ENCODE data around the gene HERC4.

The HERC4 gene

DNA sequence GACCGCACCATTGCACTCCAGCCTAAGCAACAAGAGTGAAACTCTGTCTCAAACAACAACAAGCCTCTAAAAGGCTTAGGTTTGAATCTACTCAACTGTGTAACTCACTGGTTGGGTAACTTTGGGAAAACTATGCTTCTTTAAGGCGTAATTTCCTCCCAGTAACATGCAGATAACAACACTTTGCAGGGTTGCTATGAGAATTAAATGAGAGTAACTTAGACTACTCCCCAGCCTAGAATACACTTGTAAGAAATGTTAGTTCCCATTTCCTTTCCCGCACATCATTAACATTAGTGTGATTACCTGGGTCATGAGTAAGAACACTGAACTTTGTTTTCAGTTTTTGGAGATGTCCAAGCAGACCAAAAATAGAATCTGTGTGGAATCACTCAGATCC is 28.8 kb upstream of the HERC4 start:
- no peaks in the 10 kb centered on the region for H3K9me3 Mint-ChIP-seq
- no peaks in the 10 kb centered on the region for H3K36me3 Mint-ChIP-seq (ENCODE audit: insufficient read depth)
- peaks cover 2 to 4% of the 10 kb centered on the region in 2 donors for H3K4me1 Mint-ChIP-seq (ENCODE audit: low read depth in 2 of 2)
- H3K27ac Mint-ChIP-seq = no peak overlapping the region
- no peak for ATAC-seq (replicated peaks)
- no peak for DNase-seq
- H3K27me3 Mint-ChIP-seq = peaks cover 0 to 9% of the 10 kb centered on the region in 2 donors
- H3K4me3 Mint-ChIP-seq = no peak overlapping the region

DNA sequence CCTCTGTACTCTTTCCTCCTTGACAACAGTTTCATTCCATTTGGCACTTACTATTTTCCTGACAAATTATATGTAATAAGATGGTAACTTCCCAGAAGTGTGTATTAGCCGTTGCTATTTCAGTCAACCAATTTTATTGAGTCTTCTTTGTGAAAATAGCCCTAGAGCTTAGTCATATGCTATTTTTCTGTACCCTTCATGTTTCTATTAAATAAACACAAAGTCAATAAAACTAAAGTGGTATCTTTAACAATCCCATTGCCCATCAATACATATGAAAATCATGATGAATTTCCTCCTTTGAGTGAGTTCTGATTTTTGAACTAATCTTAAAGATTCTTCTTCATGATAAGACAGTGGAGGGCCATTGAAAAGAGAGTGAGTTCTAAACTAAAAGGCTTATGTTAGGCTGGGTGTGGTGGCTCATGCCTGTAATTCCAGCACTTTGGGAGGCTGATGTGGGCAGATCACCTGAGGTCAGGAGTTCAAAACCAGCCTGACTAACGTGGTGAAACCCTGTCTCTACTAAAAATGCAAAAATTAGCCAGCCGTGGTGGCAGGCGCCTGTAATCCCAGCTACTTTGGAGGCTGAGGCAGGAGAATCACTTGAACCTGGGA is 28.3 kb upstream of the HERC4 start:
- no peak for DNase-seq
- Mint-ChIP-seq H3K4me3 (no peak overlapping the region), H3K36me3 (ENCODE audit: insufficient read depth) (no peaks in the 10 kb centered on the region), H3K27me3 (peaks cover 0 to 9% of the 10 kb centered on the region in 2 donors), H3K9me3 (no peaks in the 10 kb centered on the region), H3K4me1 (ENCODE audit: low read depth in 2 of 2) (peaks cover 2 to 4% of the 10 kb centered on the region in 2 donors), H3K27ac (no peak overlapping the region)
- ATAC-seq (replicated peaks) = no peak

DNA sequence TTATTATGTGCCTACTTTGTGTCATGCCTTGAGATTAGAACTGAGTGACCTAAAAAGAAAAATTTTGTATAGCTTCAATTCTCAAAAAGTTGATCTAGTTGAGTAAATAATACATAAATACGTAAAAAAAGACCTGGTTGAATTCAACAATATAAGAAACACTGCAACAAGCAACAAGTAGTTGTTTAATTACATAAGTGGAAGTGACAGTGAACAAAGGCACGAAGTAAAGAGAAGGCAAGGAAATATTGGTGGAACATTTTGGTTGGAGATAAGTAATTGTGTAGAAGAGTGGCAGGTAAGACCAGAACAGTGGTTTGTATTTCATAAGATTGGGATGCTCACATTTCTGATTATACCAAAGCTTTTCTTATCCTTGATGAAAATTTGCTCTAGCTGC is 26.0 kb upstream of the HERC4 start:
- no peak for ATAC-seq (replicated peaks)
- no peak overlapping the region for H3K27ac Mint-ChIP-seq
- peaks cover 2 to 4% of the 10 kb centered on the region in 2 donors for H3K4me1 Mint-ChIP-seq (ENCODE audit: low read depth in 2 of 2)
- no peaks in the 10 kb centered on the region for H3K9me3 Mint-ChIP-seq
- DNase-seq = no peak
- H3K36me3 Mint-ChIP-seq (ENCODE audit: insufficient read depth) = no peaks in the 10 kb centered on the region
- H3K4me3 Mint-ChIP-seq = no peak overlapping the region
- H3K27me3 Mint-ChIP-seq = peaks cover 0 to 9% of the 10 kb centered on the region in 2 donors

DNA sequence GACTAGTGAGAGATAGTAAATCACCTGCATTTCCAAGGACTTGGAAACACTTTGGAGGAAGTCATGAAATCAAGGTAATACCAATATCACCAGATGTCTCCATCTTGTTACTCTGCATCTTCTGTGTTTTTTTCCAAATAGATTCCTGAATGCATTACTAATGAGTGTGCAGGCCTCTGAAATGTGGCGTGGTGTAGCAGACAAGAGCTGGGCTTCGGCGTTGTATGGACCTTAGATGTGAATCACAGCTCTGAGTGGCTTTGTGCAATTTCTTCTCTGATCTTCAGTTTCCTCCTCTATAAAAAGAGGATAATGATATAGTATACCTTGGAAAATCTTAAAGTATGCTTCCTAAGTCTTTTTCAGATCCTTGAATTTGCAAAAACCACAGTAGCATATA is 24.7 kb upstream of the HERC4 start:
- no peak overlapping the region for H3K27ac Mint-ChIP-seq

DNA sequence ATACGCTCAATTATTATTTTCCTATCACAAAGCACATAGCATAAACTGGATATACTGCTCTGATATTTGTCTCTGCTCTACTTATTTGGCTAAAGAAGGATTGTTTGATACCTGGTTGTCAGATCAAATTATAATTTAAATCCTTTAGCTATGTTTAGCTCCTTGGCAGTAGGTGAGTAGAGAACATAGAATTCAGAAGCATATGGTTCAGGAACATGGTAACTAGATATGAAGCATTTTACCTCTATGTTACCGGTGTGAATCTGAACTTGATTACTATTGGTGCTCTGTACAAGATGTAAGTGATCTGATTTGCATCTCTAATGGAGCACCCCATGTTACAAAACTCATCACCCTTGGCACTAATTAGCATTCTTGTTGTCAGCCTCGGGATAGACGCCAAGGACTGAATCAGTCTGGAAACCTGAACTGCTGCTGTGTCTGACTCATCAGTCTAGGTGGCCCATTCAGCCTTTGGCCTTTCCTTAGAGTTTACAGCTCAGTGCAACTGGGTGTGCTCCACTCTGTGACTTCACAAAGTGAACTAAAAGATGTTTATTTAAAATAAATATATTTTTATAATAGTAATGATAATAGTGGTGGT is 21.9 kb upstream of the HERC4 start:
- DNase-seq (no peak), ATAC-seq (replicated peaks) (no peak)
- Mint-ChIP-seq H3K4me1 (ENCODE audit: low read depth in 2 of 2) (peaks cover 2 to 4% of the 10 kb centered on the region in 2 donors), H3K27ac (no peak overlapping the region), H3K27me3 (no peaks in the 10 kb centered on the region), H3K36me3 (ENCODE audit: insufficient read depth) (no peaks in the 10 kb centered on the region), H3K9me3 (no peaks in the 10 kb centered on the region), H3K4me3 (no peak overlapping the region)

More for the DNA sequence above, 24.7 kb upstream of the HERC4 start:
- Mint-ChIP-seq H3K36me3 (ENCODE audit: insufficient read depth) (no peaks in the 10 kb centered on the region), H3K27me3 (peaks cover 0 to 9% of the 10 kb centered on the region in 2 donors), H3K9me3 (no peaks in the 10 kb centered on the region), H3K4me1 (ENCODE audit: low read depth in 2 of 2) (peaks cover 2 to 4% of the 10 kb centered on the region in 2 donors), H3K4me3 (no peak overlapping the region)
- ATAC-seq (replicated peaks) (no peak), DNase-seq (no peak)

DNA sequence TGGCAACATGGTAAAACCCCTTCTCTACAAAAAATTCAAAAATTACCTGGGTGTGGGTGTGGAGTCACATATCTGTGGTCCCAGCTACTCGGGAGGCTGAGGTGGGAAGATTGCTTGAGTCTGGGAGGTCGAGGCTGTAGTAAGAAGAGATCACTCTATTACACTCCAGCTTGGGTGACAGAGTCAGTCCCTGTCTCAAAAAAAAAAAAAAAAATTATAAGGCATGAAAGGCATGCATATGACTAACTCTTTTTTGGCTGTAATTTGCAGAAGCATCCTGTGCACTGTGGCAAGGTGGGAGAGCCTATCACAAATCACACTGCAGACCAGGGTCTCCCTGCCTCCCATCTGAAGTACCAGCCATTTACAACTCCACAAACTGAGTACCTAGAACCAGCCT is 20.1 kb upstream of the HERC4 start:
- no peaks in the 10 kb centered on the region for H3K9me3 Mint-ChIP-seq
- H3K27ac Mint-ChIP-seq = peak overlapping the region in 1 of 2 donors; percentile 23
- ATAC-seq (replicated peaks) = no peak
- no peak overlapping the region for H3K4me3 Mint-ChIP-seq
- H3K36me3 Mint-ChIP-seq (ENCODE audit: insufficient read depth) = no peaks in the 10 kb centered on the region
- DNase-seq = no peak
- peaks cover 0 to 2% of the 10 kb centered on the region in 2 donors for H3K4me1 Mint-ChIP-seq (ENCODE audit: low read depth in 2 of 2)
- H3K27me3 Mint-ChIP-seq = no peaks in the 10 kb centered on the region

DNA sequence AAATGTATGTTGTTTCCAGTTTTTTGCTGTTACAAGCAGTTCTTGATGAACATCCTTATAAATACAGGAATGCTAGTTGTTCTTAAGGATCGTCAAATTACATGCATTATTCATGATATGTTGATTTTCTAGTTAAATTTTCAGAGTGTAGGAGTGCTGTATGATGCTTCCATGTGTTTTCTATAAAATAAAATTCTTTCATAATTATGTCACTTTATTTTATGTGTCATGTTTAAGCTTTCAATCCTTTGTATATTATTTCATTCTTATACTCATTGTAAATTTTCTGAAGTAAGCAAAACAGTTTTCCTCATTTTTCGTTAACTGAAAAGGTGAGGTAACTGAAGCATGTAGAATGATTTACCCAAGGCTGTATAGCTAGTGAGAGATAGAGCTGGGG is 17.4 kb upstream of the HERC4 start:
- no peak overlapping the region for H3K4me3 Mint-ChIP-seq
- no peak for DNase-seq

DNA sequence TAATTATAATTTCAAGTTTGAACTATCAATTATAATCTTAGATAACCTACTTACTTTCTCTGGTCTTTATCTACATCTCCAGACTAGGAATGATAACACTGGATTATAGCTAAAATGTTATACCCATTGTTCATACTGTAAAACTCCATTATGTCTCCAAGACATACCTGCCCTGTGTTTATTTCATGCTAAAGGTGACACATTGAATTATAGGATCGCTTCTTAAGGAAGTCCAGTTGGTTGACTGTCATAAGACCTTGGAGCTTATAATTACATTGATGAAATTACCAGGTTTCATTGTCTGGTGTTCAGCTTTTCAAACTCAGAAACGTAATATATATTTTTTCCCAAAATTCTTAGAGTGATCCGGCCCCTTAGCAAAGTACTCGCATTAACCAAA is 15.5 kb upstream of the HERC4 start:
- Mint-ChIP-seq H3K4me3 (no peak overlapping the region), H3K4me1 (ENCODE audit: low read depth in 2 of 2) (peaks cover 2 to 7% of the 10 kb centered on the region in 2 donors), H3K27ac (no peak overlapping the region), H3K9me3 (no peaks in the 10 kb centered on the region), H3K27me3 (no peaks in the 10 kb centered on the region), H3K36me3 (ENCODE audit: insufficient read depth) (no peaks in the 10 kb centered on the region)
- DNase-seq (no peak), ATAC-seq (replicated peaks) (no peak)

More for the DNA sequence above, 17.4 kb upstream of the HERC4 start:
- no peaks in the 10 kb centered on the region for H3K9me3 Mint-ChIP-seq
- H3K27me3 Mint-ChIP-seq = no peaks in the 10 kb centered on the region
- no peak for ATAC-seq (replicated peaks)
- H3K4me1 Mint-ChIP-seq (ENCODE audit: low read depth in 2 of 2) = peaks cover 1 to 7% of the 10 kb centered on the region in 2 donors
- H3K27ac Mint-ChIP-seq = no peak overlapping the region
- no peaks in the 10 kb centered on the region for H3K36me3 Mint-ChIP-seq (ENCODE audit: insufficient read depth)

DNA sequence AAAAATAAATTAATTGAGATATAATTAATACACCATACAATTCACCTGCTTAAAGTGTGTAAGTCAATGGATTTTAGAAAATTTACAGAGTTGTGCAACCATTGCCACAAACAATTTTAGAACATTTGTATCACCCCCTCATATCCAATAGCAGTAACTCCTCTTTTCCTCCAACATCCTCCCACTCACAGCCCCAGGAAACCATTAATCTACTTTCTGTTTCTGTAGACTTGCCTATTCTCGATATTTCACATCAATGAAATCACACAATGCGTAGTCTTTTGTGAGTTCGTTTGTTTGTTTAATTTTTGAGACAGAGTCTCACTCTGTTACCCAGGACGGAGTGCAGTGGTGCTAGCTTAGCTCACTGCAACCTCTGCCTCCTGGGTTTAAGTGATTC is 13.7 kb upstream of the HERC4 start:
- no peak for DNase-seq
- H3K4me1 Mint-ChIP-seq (ENCODE audit: low read depth in 2 of 2) = peaks cover 2 to 7% of the 10 kb centered on the region in 2 donors
- no peak overlapping the region for H3K4me3 Mint-ChIP-seq
- H3K36me3 Mint-ChIP-seq (ENCODE audit: insufficient read depth) = no peaks in the 10 kb centered on the region
- H3K9me3 Mint-ChIP-seq = no peaks in the 10 kb centered on the region
- ATAC-seq (replicated peaks) = no peak
- no peak overlapping the region for H3K27ac Mint-ChIP-seq
- no peaks in the 10 kb centered on the region for H3K27me3 Mint-ChIP-seq

DNA sequence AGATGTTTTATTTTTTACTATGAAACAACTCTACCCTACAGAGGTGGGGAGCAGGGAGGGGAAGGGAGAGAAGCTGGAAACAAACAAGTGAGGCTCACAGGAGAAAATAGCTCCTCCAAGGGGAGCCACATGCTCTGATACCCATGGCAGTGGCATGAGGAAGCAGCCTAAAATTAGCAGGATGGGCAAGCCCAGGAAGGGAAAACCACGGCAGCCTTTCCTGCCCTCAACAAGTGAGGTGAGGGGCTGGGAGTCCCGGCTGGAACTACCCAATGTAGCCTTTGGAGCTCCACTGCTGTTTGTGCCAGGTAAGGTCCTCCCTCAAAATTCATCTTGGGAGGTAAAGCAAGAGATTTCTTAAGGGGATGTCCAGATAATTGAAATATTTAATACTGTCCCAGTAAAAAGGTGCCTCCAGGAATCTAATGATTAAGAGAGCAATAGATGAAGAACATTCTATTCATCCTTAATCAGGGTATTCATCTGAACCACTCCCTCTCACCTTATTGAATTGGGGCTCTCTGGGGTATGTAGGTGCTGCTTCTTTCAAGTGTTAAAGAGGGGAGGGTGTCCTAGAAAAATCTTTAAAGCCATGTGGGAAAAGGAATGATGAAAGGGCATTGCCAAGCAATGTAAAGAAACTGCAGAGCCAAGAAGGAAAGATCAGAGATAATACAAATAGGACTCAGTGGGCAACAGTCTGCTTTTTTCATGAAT is 12.8 kb upstream of the HERC4 start:
- Mint-ChIP-seq H3K36me3 (ENCODE audit: insufficient read depth) (no peaks in the 10 kb centered on the region), H3K4me1 (ENCODE audit: low read depth in 2 of 2) (peaks cover 2 to 7% of the 10 kb centered on the region in 2 donors), H3K27me3 (no peaks in the 10 kb centered on the region), H3K9me3 (no peaks in the 10 kb centered on the region), H3K27ac (no peak overlapping the region), H3K4me3 (no peak overlapping the region)
- DNase-seq (no peak), ATAC-seq (replicated peaks) (no peak)

DNA sequence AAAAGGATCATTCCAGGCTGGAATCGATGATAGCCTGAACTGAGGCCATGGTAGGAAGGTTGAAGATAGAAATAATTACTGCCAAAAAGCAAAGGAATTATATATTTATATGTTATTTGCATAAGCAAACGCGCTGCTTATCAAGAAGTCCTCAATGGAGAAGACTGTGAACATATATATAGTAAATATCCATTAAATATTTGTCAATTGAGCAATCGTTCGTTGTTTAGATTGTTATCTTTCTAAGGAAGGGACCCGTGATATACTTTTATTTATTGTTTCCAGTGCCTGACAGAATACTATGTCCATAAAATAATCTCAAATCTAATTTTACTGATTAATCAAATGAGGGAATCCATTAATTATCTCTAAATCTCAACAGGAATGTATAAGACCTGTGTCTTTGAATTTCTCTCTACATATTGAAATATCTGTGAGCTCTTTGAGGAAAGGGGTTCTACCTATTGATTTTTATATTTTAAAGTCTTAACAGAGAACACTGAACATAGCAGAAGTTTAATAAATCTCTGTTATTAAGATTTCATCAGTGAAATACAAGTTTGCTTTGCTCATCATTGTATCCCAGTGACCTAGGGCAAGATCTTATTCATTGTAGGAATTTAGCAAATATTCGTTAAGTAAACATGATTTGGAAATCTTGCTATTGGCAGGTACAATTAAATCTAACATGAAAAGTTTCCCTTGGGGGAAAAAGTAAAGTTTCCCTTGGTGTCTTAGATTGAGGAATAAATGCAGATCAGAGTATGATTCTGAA is 12.0 kb upstream of the HERC4 start:
- H3K36me3 Mint-ChIP-seq (ENCODE audit: insufficient read depth) = no peaks in the 10 kb centered on the region
- H3K27ac Mint-ChIP-seq = no peak overlapping the region
- H3K27me3 Mint-ChIP-seq = no peaks in the 10 kb centered on the region
- H3K4me1 Mint-ChIP-seq (ENCODE audit: low read depth in 2 of 2) = peaks cover 2 to 7% of the 10 kb centered on the region in 2 donors
- DNase-seq (no peak), ATAC-seq (replicated peaks) (no peak)
- no peak overlapping the region for H3K4me3 Mint-ChIP-seq
- H3K9me3 Mint-ChIP-seq = no peaks in the 10 kb centered on the region

DNA sequence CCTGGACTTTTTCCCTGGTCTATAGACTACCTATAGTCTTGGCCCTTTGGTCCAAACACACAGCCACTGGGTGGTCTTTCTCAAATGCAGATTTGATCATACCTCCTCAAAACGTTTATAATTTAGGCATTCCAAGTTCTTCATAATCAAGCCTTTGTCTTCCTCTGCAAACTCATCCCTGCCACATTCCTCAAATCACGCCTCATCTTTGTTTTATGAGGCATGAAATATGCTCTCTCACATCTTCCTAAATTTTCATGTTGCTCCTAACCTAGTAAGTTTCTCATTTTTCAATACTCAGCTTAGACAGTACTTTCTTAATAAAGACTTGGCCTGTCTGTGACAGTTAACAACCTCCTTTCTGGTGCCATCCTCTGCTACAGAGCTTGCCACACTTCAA is 10.9 kb upstream of the HERC4 start:
- Mint-ChIP-seq H3K9me3 (no peaks in the 10 kb centered on the region), H3K27ac (no peak overlapping the region)
- no peak for ATAC-seq (replicated peaks)

DNA sequence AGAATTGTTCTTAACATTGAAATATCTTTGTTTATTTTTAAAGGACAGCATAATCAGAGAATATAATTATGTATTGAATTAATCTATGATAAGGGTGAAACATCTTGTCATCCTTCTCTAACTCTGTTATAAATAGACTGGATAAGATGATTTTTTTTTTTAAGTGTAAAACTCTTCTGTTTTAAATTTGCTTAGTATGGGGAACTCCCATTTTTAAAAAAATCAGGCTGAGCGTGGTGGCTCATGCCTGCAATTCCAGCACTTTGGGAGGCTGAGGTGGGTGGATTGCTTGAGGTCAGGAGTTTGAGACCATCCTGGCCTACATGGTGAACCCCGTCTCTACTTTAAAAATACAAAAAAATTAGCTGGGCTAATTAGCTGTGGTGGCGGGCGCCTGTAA is 9.4 kb upstream of the HERC4 start:
- H3K27ac Mint-ChIP-seq = no peak overlapping the region
- DNase-seq = no peak

More for the DNA sequence above, 10.9 kb upstream of the HERC4 start:
- Mint-ChIP-seq H3K27me3 (no peaks in the 10 kb centered on the region), H3K4me3 (no peak overlapping the region), H3K36me3 (ENCODE audit: insufficient read depth) (no peaks in the 10 kb centered on the region), H3K4me1 (ENCODE audit: low read depth in 2 of 2) (peaks cover 2 to 7% of the 10 kb centered on the region in 2 donors)
- DNase-seq = no peak

More for the DNA sequence above, 9.4 kb upstream of the HERC4 start:
- Mint-ChIP-seq H3K9me3 (no peaks in the 10 kb centered on the region), H3K4me1 (ENCODE audit: low read depth in 2 of 2) (peaks cover 2 to 7% of the 10 kb centered on the region in 2 donors), H3K36me3 (ENCODE audit: insufficient read depth) (no peaks in the 10 kb centered on the region), H3K4me3 (no peak overlapping the region), H3K27me3 (no peaks in the 10 kb centered on the region)
- ATAC-seq (replicated peaks) = no peak
